ENCODE measurements around the gene COL9A3. TPM values are rescaled to one million over a fixed set of nuclear protein-coding genes. Genes with fewer than 3 reads are reported as not detected.

COL9A3 gene
- total and polyA plus RNA-seq, 2 of the 8 experiments (the other 6 are each of a cell fraction or from before 2014, with no cell fraction given) = 21.7 to 80.1 TPM

DNA sequence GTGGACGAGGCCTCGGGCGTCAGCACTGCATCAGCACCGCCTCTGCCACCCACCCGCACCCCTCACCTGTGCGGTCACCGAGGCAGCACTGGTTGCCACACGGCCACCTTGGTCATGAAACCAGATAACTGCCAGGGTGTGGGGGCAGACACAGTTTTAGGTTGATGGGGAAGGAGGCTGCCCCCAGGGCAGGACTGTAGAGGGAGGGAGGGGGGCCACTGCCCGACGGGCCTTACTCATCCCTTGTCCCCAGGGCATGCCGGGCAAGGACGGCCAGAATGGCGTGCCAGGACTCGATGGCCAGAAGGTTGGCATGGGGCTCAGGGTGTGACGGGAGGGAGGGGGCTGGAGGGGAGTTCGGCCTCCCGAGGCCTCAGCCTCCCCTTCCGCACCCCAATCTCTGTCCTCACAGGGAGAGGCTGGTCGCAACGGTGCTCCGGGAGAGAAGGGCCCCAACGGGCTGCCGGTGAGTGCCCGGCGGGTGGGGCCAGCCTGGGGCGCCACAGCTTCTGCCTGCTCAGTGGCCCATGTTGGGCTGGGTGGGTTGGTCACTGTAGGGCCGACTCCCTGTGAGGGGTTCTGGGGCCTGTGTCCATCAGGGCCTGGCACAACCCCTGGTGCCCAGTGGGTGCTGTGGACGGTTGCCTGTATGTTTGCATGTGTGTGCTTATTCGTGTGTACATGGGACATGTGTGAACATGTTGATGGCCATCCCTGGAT is 11.8 kb downstream of the COL9A3 start (continued):
- TF ChIP-seq, protein P1, sequence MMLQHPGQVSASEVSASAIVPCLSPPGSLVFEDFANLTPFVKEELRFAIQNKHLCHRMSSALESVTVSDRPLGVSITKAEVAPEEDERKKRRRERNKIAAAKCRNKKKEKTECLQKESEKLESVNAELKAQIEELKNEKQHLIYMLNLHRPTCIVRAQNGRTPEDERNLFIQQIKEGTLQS (IDR thresholded peaks at IDR 0.05; ENCODE audit: insufficient read depth, low read depth, low read length) = no peak
- TF ChIP-seq HDAC2 (IDR thresholded peaks at IDR 0.05; ENCODE audit: borderline replicate concordance in 1 of 2, low read depth in 2 of 2, low read length in 2 of 2) (no peak), CTBP2 (IDR thresholded peaks at IDR 0.05; ENCODE audit: borderline replicate concordance, insufficient read depth, insufficient read length, low read length) (no peak)

Measured in H1 (cell line).